GM23248 (cell line): ENCODE data around the gene LMCD1. TPM values are rescaled to one million over a fixed set of nuclear protein-coding genes. Genes with fewer than 3 reads are reported as not detected.
A peak's percentile ranks its signal among the peaks of the same experiment; 100 is the strongest.

Experiments used
- DNase-seq: peaks from one replicate; pipeline ENCODE4 v3.0.0-alpha.2; 2015
- H2AFZ ChIP-seq: fragments of 200-600 bp; sonication (generic); 2 replicates; pipeline ENCODE4 v1.6.1; 2016; ENCODE audit warnings: antibody characterized with exemption
- H3F3A ChIP-seq: fragments of 200-600 bp; sonication (generic); 2 replicates; pipeline ENCODE4 v1.6.1; 2016; ENCODE audit warnings: mild to moderate bottlenecking, antibody characterized with exemption, mixed run types; ENCODE audit not compliant: insufficient read depth
- H3K27ac ChIP-seq: fragments of 200-600 bp; sonication (generic); 2 replicates; pipeline ENCODE4 v1.5.1; 2016; ENCODE audit warnings: mild to moderate bottlenecking
- H3K27me3 ChIP-seq: fragments of 200-600 bp; sonication (generic); replicated peaks from 2 replicates; pipeline ENCODE4 v1.6.1; 2016; ENCODE audit warnings: mild to moderate bottlenecking; ENCODE audit not compliant: insufficient read depth
- H3K36me3 ChIP-seq: fragments of 200-600 bp; sonication (generic); 2 replicates; pipeline ENCODE4 v1.6.1; 2016; ENCODE audit warnings: low read depth, mild to moderate bottlenecking
- H3K4me1 ChIP-seq: fragments of 200-600 bp; sonication (generic); 2 replicates; pipeline ENCODE4 v1.6.1; 2016; ENCODE audit warnings: mild to moderate bottlenecking; ENCODE audit not compliant: insufficient read depth
- H3K4me2 ChIP-seq: fragments of 200-600 bp; sonication (generic); one replicate; pipeline ENCODE4 v1.6.1; 2016; ENCODE audit warnings: mild to moderate bottlenecking; ENCODE audit not compliant: unreplicated experiment
- H3K4me3 ChIP-seq: fragments of 200-600 bp; sonication (generic); 2 replicates; pipeline ENCODE4 v1.5.1; 2016; ENCODE audit warnings: mild to moderate bottlenecking
- H3K79me2 ChIP-seq: fragments of 200-600 bp; sonication (generic); 2 replicates; pipeline ENCODE4 v1.6.1; 2016; ENCODE audit warnings: mild to moderate bottlenecking; ENCODE audit not compliant: insufficient read depth
- H3K9ac ChIP-seq: fragments of 200-600 bp; sonication (generic); 2 replicates; pipeline ENCODE4 v1.6.1; 2016; ENCODE audit warnings: mild to moderate bottlenecking
- H3K9me2 ChIP-seq: fragments of 200-600 bp; sonication (generic); 2 replicates; pipeline ENCODE4 v1.6.1; 2016; ENCODE audit warnings: mixed run types, mild to moderate bottlenecking, moderate library complexity; ENCODE audit not compliant: insufficient read depth
- H3K9me3 ChIP-seq: fragments of 200-600 bp; sonication (generic); one replicate; pipeline ENCODE4 v1.6.1; 2017; ENCODE audit warnings: low read depth
- H4K20me1 ChIP-seq: fragments of 200-600 bp; sonication (generic); 2 replicates; pipeline ENCODE4 v1.6.0; 2016; ENCODE audit not compliant: insufficient read depth
- EZH2 ChIP-seq: fragments of 200-600 bp; sonication (generic); IDR thresholded peaks from 2 replicates; pipeline ENCODE4 v1.6.1; 2018; ENCODE audit warnings: antibody characterized with exemption, mild to moderate bottlenecking; ENCODE audit not compliant: insufficient read depth, poor library complexity, severe bottlenecking
- EZH2phosphoT487 ChIP-seq: fragments of 200-600 bp; sonication (generic); IDR thresholded peaks from 2 replicates; pipeline ENCODE4 v1.6.1; 2018; ENCODE audit warnings: antibody characterized with exemption, moderate library complexity, mild to moderate bottlenecking, low read depth; ENCODE audit not compliant: insufficient read depth
- WGBS, 2 experiments: methylation state at CpG; one replicate each; pipeline ENCODE4 v1.1.6; 2015 to 2017; ENCODE audit warnings: low lambda C conversion rate in 2 of 2, low coverage in 1 of 2; ENCODE audit errors: missing lambda C conversion rate in 2 of 2; 5-methylcytosine and 5-hydroxymethylcytosine counted together
- in situ Hi-C: fragments of 300-500 bp; cut with MboI; formaldehyde crosslinking; loops from 2 replicates; pipeline ENCODE4 v1.15.0; 2020
- polyA plus RNA-seq: library from polyadenylated mRNA; unstranded; fragments of >200 nt; fragmentation: Nextera tagmentation; extraction: Ambion mirVana; gene quantifications from 2 replicates; pipeline ENCODE4 v1.2.1, GENCODE V29; 2016
- total RNA-seq: library from RNA; depleted of rRNA; stranded (reverse); fragments of >200 nt; shearing (Covaris generic); gene quantifications from 2 replicates; pipeline ENCODE4 v1.2.3, GENCODE V29; 2014

Gene LMCD1
- total and polyA plus RNA-seq, 2 experiments from 2014 or later: 187 to 259 TPM

GRCh38 chr3:8552223-8552762, 50.7 kb downstream of the LMCD1 start:
- no peak for DNase-seq
- in situ Hi-C loops: no loop called here
- no peak overlapping the region for H2AFZ ChIP-seq
- H3K4me3 ChIP-seq: no peak overlapping the region
- H3K4me2 ChIP-seq: no peak overlapping the region
- no peaks in the 10 kb centered on the region for H3K27me3 ChIP-seq
- H3K27ac ChIP-seq: no peak overlapping the region
- H3K4me1 ChIP-seq: peaks cover 19% of the 10 kb centered on the region; the same call in 1 of the 2 replicates
- no peaks in the 10 kb centered on the region for H3K79me2 ChIP-seq
- no peak overlapping the region for H3K9ac ChIP-seq
- H3F3A ChIP-seq: peaks cover 27% of the 10 kb centered on the region
- no peaks in the 10 kb centered on the region for H4K20me1 ChIP-seq
- H3K36me3 ChIP-seq: peaks cover 59% of the 10 kb centered on the region
- WGBS, 2 experiments: 68 to 79% methylated on average over 5 of the region's 5 CpGs
- H3K9me3 ChIP-seq: no peaks in the 10 kb centered on the region
- H3K9me2 ChIP-seq: no peaks in the 10 kb centered on the region
- no peak for TF ChIP-seq EZH2phosphoT487
- no peak for TF ChIP-seq EZH2

GRCh38 chr3:8553405-8553804, 51.8 kb downstream of the LMCD1 start:
- TF ChIP-seq EZH2 (no peak), EZH2phosphoT487 (no peak)
- Histone ChIP-seq H2AFZ (no peak overlapping the region), H3K4me1 (peaks cover 19% of the 10 kb centered on the region; the same call in 1 of the 2 replicates), H3K4me2 (no peak overlapping the region), H3K9me3 (no peaks in the 10 kb centered on the region), H3K36me3 (peaks cover 57% of the 10 kb centered on the region), H3K4me3 (no peak overlapping the region), H3K9ac (no peak overlapping the region), H4K20me1 (no peaks in the 10 kb centered on the region), H3F3A (peaks cover 37% of the 10 kb centered on the region), H3K9me2 (no peaks in the 10 kb centered on the region), H3K79me2 (no peaks in the 10 kb centered on the region), H3K27me3 (no peaks in the 10 kb centered on the region), H3K27ac (no peak overlapping the region)
- 95% methylated on average over 5 to 6 of the region's 6 CpGs for WGBS, 2 experiments
- DNase-seq: no peak
- in situ Hi-C loops: no loop called here

DNA sequence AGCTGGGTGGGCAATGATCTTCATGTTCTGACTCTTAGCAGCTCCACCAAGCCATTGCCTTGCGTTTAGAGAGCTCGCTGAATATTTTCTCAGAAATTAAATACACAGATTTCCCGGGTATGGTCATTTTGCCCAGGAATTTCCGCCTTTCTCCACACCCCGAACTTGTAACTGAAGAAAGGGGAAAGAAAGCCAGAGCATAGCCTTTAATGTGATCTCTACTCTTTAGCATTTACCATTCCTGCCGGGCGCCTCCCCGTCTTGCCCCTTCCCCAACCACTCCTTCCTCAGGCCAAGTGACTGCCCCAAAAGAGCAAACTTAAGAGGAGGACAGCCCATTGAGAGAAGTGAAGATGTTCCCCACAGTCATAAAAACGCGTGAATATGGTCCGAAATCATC, 53.1 kb downstream of the LMCD1 start:
- Histone ChIP-seq H3K4me3 (no peak overlapping the region), H2AFZ (peak overlapping the region; percentile 48), H3K27ac (peak overlapping the region; percentile 74), H3K9me3 (no peaks in the 10 kb centered on the region), H4K20me1 (no peaks in the 10 kb centered on the region), H3K9me2 (no peaks in the 10 kb centered on the region), H3K36me3 (peaks cover 44% of the 10 kb centered on the region), H3K4me1 (peaks cover 19% of the 10 kb centered on the region; the same call in 1 of the 2 replicates), H3K79me2 (no peaks in the 10 kb centered on the region), H3F3A (peaks cover 50% of the 10 kb centered on the region), H3K4me2 (peak overlapping the region; percentile 52), H3K27me3 (no peaks in the 10 kb centered on the region), H3K9ac (peak overlapping the region; percentile 54)
- 24 to 26% methylated on average over 10 to 11 of the region's 11 CpGs for WGBS, 2 experiments
- no peak for DNase-seq
- in situ Hi-C loops: no loop called here
- TF ChIP-seq EZH2phosphoT487 (no peak), EZH2 (no peak)

- TF ChIP-seq EZH2phosphoT487 (no peak), EZH2 (no peak)
- Histone ChIP-seq H3K4me2 (peak overlapping the region; percentile 52), H2AFZ (peak overlapping the region; percentile 48), H3K79me2 (no peaks in the 10 kb centered on the region), H3K27ac (peak overlapping the region; percentile 74), H3K27me3 (no peaks in the 10 kb centered on the region), H4K20me1 (no peaks in the 10 kb centered on the region), H3K36me3 (peaks cover 40% of the 10 kb centered on the region), H3K4me3 (no peak overlapping the region; the same call in 1 of the 2 replicates), H3K4me1 (peaks cover 24% of the 10 kb centered on the region), H3K9me3 (no peaks in the 10 kb centered on the region), H3K9me2 (no peaks in the 10 kb centered on the region), H3F3A (peaks cover 51% of the 10 kb centered on the region), H3K9ac (peak overlapping the region; percentile 54)
- 11 to 13% methylated on average over 7 to 8 of the region's 8 CpGs for WGBS, 2 experiments
- DNase-seq: peak; percentile 83
- in situ Hi-C loops: no loop called here
Measured at GRCh38 chr3:8555113-8555661, 53.6 kb downstream of the LMCD1 start.
